CD14-positive monocyte (primary cell): ENCODE data around the gene PARD6G. TPM values are rescaled to one million over a fixed set of nuclear protein-coding genes. Genes with fewer than 3 reads are reported as not detected.

Experiments used
- DNase-seq, 3 donors: peaks; one replicate each; pipeline ENCODE4 v3.0.0-alpha.2; 2011 to 2022
- H2AFZ ChIP-seq: 2 replicates; pipeline ENCODE4 v1.6.0; 2012; ENCODE audit warnings: mild to moderate bottlenecking, low read depth, low read length, inconsistent platforms; ENCODE audit not compliant: insufficient read depth, poor library complexity, severe bottlenecking
- H3K27ac ChIP-seq, 2 donors: 1 replicate in 1 of 2; 2 replicates in 1 of 2; pipeline ENCODE4 v1.5.1; 2012 to 2013; ENCODE audit warnings: low read length in 2 of 2, control low read depth in 1 of 2, inconsistent platforms in 1 of 2, low read depth in 1 of 2, mild to moderate bottlenecking in 1 of 2
- H3K27me3 ChIP-seq, 2 donors: one replicate each; pipeline versions ENCODE4 v1.6.0 to v1.6.1; 2011 to 2013; ENCODE audit warnings: low read length in 2 of 2; ENCODE audit not compliant: control insufficient read depth in 2 of 2, insufficient read depth in 2 of 2
- H3K36me3 ChIP-seq, 2 donors: replicated peaks in 1 of 2; 1 replicate in 1 of 2; 2 replicates in 1 of 2; pipeline versions ENCODE4 v1.5.1 to v1.6.1; 2012 to 2013; ENCODE audit warnings: low read length in 2 of 2, control low read depth in 1 of 2, inconsistent platforms in 1 of 2, mild to moderate bottlenecking in 1 of 2; ENCODE audit not compliant: insufficient read depth in 2 of 2, control insufficient read depth in 1 of 2
- H3K4me1 ChIP-seq, 2 donors: 1 replicate in 1 of 2; 2 replicates in 1 of 2; pipeline versions ENCODE4 v1.5.1 to v1.6.1; 2012 to 2013; ENCODE audit warnings: low read length in 2 of 2, control low read depth in 1 of 2, inconsistent platforms in 1 of 2, mild to moderate bottlenecking in 1 of 2, moderate library complexity in 1 of 2; ENCODE audit not compliant: insufficient read depth in 2 of 2, control insufficient read depth in 1 of 2
- H3K4me2 ChIP-seq: replicated peaks from 2 replicates; pipeline ENCODE3; 2012; ENCODE audit warnings: low read length, moderate library complexity, mild to moderate bottlenecking; ENCODE audit not compliant: poor library complexity, severe bottlenecking; ENCODE audit errors: extremely low read depth
- H3K4me3 ChIP-seq, 3 experiments: fragments of 200-600 bp in 1 of 3; sonication (generic) in 1 of 3; replicated peaks in 1 of 3; 1 replicate in 2 of 3; 2 replicates in 1 of 3; pipeline ENCODE4 v1.5.1; 2011 to 2013; ENCODE audit warnings: low read length in 3 of 3, mild to moderate bottlenecking in 3 of 3, control low read depth in 2 of 3, low read depth in 2 of 3, inconsistent platforms in 1 of 3, moderate library complexity in 1 of 3
- H3K79me2 ChIP-seq: 2 replicates; pipeline ENCODE4 v1.6.0; 2012; ENCODE audit warnings: mild to moderate bottlenecking, control low read depth, inconsistent platforms, low read length, moderate library complexity; ENCODE audit not compliant: insufficient read depth
- H3K9ac ChIP-seq: 2 replicates; pipeline ENCODE4 v1.6.0; 2017; ENCODE audit warnings: low read length, mild to moderate bottlenecking; ENCODE audit not compliant: insufficient read depth, poor library complexity, severe bottlenecking
- H3K9me3 ChIP-seq, 2 donors: replicated peaks in 1 of 2; 1 replicate in 1 of 2; 2 replicates in 1 of 2; pipeline versions ENCODE4 v1.5.1 to v1.6.1; 2012 to 2013; ENCODE audit warnings: low read length in 2 of 2, control low read depth in 1 of 2; ENCODE audit not compliant: control insufficient read depth in 1 of 2, insufficient read depth in 1 of 2
- H4K20me1 ChIP-seq: 2 replicates; pipeline ENCODE4 v1.6.0; 2012; ENCODE audit warnings: mild to moderate bottlenecking, low read length, control low read depth, moderate library complexity; ENCODE audit not compliant: insufficient read depth
- H3K27ac Mint-ChIP-seq, 7 donors: one replicate each; pipeline ENCODE4 v1.8.0; 2020; ENCODE audit warnings: mild to moderate bottlenecking in 7 of 7, mixed read lengths in 7 of 7, moderate library complexity in 6 of 7, inconsistent platforms in 2 of 7
- H3K27me3 Mint-ChIP-seq, 3 donors: one replicate each; pipeline ENCODE4 v1.8.0; 2021 to 2022; ENCODE audit warnings: low read depth in 3 of 3, mild to moderate bottlenecking in 3 of 3, mixed read lengths in 3 of 3, moderate library complexity in 3 of 3, inconsistent platforms in 1 of 3
- H3K36me3 Mint-ChIP-seq, 2 donors: one replicate each; pipeline ENCODE4 v1.8.0; 2020; ENCODE audit warnings: mixed read lengths in 2 of 2, inconsistent platforms in 1 of 2, mild to moderate bottlenecking in 1 of 2
- H3K4me1 Mint-ChIP-seq: one replicate; pipeline ENCODE4 v1.8.0; 2020; ENCODE audit warnings: mild to moderate bottlenecking, mixed read lengths
- H3K4me3 Mint-ChIP-seq, 2 donors: one replicate each; pipeline ENCODE4 v1.8.0; 2020; ENCODE audit warnings: mild to moderate bottlenecking in 2 of 2, mixed read lengths in 2 of 2, moderate library complexity in 1 of 2
- H3K9me3 Mint-ChIP-seq, 7 donors: one replicate each; pipeline ENCODE4 v1.8.0; 2020 to 2022; ENCODE audit warnings: mixed read lengths in 7 of 7, mild to moderate bottlenecking in 6 of 7, moderate library complexity in 6 of 7, inconsistent platforms in 2 of 7
- CTCF ChIP-seq: fragments of 200-600 bp; IDR thresholded peaks from one replicate; pipeline ENCODE4 v1.8.0; 2022; ENCODE audit warnings: antibody characterized with exemption, mild to moderate bottlenecking
- whole genome bisulfite sequencing: methylation state at CpG from one replicate; pipeline ENCODE4 v1.1.5; 2013; ENCODE audit warnings: missing lambda C conversion rate; ENCODE audit not compliant: insufficient coverage; 5-methylcytosine and 5-hydroxymethylcytosine counted together
- intact Hi-C, 2 donors: fragments of 100-400 bp; cut with micrococcal nuclease; formaldehyde crosslinking; loops; one replicate each; pipeline versions ENCODE4 v1.15.0 to v1.15.1; 2023
- polyA plus RNA-seq, 3 donors: library from polyadenylated mRNA; depleted of rRNA in 1 of 3; unstranded in 2 of 3; stranded (reverse) in 1 of 3; fragments of 300-500 nt in 2 of 3; fragments of >200 nt in 1 of 3; fragmentation: Illumina TruSeq in 2 of 3; gene quantifications; 1 replicate in 2 of 3; 2 replicates in 1 of 3; pipeline ENCODE4 v1.2.3, GENCODE V29; 2012 to 2021

PARD6G gene
- polyA plus RNA-seq, 3 donors = not detected

- Mint-ChIP-seq H3K27ac (peak overlapping the region in 1 of 7 donors; percentile 9), H3K4me3 (no peak overlapping the region), H3K4me1 (peaks cover 1% of the 10 kb centered on the region), H3K36me3 (peaks cover 33 to 42% of the 10 kb centered on the region in 2 donors), H3K9me3 (no peaks in the 10 kb centered on the region), H3K27me3 (peaks cover 0 to 1% (median 0%) of the 10 kb centered on the region in 3 donors)
- Histone ChIP-seq H3K36me3 (peaks cover 0 to 23% of the 10 kb centered on the region in 2 donors), H4K20me1 (no peaks in the 10 kb centered on the region), H3K4me3 (no peak overlapping the region), H3K9me3 (no peaks in the 10 kb centered on the region), H3K79me2 (peaks cover under 1% of the 10 kb centered on the region), H3K27ac (no peak overlapping the region), H3K9ac (no peak overlapping the region), H3K4me2 (no peak overlapping the region), H3K27me3 (no peaks in the 10 kb centered on the region), H2AFZ (no peak overlapping the region), H3K4me1 (no peaks in the 10 kb centered on the region)
- DNase-seq = no peak
- no CpG with 5 or more reads among the region's 7 CpGs for WGBS
- TF ChIP-seq CTCF = no peak
- intact Hi-C loops = no loop called here
Measured at GRCh38 chr18:80129672-80130367, 117.5 kb downstream of the PARD6G start.

GRCh38 chr18:80127635-80128034 is 119.7 kb downstream of the PARD6G start:
- Histone ChIP-seq H3K79me2 (peaks cover 21% of the 10 kb centered on the region), H3K4me3 (no peak overlapping the region), H3K27me3 (no peaks in the 10 kb centered on the region), H3K36me3 (peaks cover 0 to under 1% of the 10 kb centered on the region in 2 donors), H3K9ac (no peak overlapping the region), H3K4me2 (no peak overlapping the region), H2AFZ (no peak overlapping the region), H4K20me1 (no peaks in the 10 kb centered on the region), H3K9me3 (no peaks in the 10 kb centered on the region), H3K27ac (no peak overlapping the region), H3K4me1 (no peaks in the 10 kb centered on the region)
- H3K27ac Mint-ChIP-seq = no peak overlapping the region
- H3K36me3 Mint-ChIP-seq = peaks cover 19 to 38% of the 10 kb centered on the region in 2 donors
- H3K27me3 Mint-ChIP-seq = peaks cover 0 to 1% (median 0%) of the 10 kb centered on the region in 3 donors
- peaks cover 0 to 2% (median 0%) of the 10 kb centered on the region in 7 donors for H3K9me3 Mint-ChIP-seq
- TF ChIP-seq CTCF = no peak
- DNase-seq = no peak
- no peak overlapping the region for H3K4me3 Mint-ChIP-seq
- intact Hi-C loops = no loop called here
- H3K4me1 Mint-ChIP-seq = peaks cover 1% of the 10 kb centered on the region
- no CpG with 5 or more reads among the region's 1 CpG for WGBS
